IPS-NIHi7 (cell line): ENCODE measurements around the gene KRTAP17-1.
A peak's percentile ranks its signal among the peaks of the same experiment; 100 is the strongest.

Experiments
- DNase-seq: peaks from one replicate; pipeline ENCODE4 v3.0.0; 2012; ENCODE audit warnings: mixed read lengths; ENCODE audit errors: extremely low spot score

The KRTAP17-1 gene

GRCh38 chr17:41333098-41333497 lies 17.6 kb upstream of the KRTAP17-1 start:
- DNase-seq: no peak

GRCh38 chr17:41332239-41332638 lies 16.7 kb upstream of the KRTAP17-1 start:
- DNase-seq: no peak

GRCh38 chr17:41331606-41332005 lies 16.1 kb upstream of the KRTAP17-1 start:
- DNase-seq: no peak

DNA sequence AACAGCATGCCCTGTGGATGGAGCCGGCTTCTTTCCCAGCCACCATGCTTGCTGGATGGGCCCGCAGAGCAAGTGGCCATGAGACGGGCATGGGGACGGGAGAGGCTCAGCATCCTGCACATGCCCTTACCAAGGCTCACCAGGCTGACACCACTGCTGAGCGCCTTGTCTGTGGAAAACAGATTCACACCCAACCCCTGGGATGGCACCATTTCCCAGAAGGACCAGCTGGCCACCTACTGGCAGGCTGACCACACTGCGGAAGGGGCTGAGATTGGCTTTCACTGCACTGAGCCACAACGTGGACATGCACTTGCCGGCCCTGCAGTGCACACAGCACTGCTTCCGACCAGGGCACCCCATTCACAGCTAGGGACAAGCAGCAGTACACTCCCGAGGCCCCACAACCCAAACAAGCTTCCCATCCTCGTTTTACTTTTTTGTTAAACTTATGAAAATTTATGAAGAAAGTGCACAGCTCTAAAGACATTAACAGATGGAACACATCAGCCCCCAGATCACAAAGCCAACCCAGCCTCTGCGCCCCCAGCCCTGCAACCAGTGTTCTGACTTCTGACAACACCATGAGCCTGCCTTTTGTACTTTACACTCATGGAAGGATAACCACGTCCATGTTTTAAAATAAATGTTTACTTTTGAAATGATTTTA lies 13.9 kb upstream of the KRTAP17-1 start:
- peak; percentile 74 for DNase-seq

- DNase-seq: no peak
These were observed 12.7 kb upstream of the KRTAP17-1 start for GRCh38 chr17:41328207-41328606.

DNA sequence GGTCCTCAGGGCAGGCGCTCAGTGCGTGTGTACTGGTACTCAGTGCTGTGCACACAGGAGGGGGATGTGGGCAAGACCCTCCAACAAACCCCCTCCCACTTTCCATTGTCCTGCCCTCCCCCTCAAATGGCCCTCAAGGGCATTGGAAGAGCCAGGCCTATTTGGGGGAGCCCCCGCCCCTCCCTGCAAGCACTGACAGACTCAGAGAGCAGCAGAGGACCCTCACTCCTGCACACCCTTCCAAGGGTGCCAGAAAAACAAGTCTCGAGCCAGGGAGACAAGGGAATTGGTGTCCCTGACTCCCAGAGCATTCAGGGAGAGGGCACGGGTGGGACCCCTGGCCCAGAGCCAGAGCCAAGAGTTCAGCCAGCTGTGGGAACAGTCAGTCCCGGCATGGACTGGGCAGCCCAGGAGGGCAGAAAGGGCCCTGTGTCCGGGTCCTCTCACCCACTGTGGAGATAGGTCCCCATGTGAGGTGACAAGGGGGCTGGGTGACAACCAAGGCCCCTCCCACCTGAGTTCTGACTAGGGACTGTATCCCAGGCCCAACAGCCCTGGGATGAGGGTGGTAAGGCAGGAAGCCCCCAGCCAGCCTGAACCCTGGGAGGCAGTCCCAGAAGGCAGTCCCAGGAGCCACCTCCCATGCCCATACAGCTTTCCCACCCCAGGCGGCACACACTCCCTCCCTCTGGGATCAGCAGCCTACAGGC lies 12.1 kb upstream of the KRTAP17-1 start:
- DNase-seq: no peak

- DNase-seq: no peak
These were observed 10.9 kb upstream of the KRTAP17-1 start for GRCh38 chr17:41326173-41327145.

GRCh38 chr17:41325611-41326010 lies 10.1 kb upstream of the KRTAP17-1 start:
- DNase-seq: no peak

DNA sequence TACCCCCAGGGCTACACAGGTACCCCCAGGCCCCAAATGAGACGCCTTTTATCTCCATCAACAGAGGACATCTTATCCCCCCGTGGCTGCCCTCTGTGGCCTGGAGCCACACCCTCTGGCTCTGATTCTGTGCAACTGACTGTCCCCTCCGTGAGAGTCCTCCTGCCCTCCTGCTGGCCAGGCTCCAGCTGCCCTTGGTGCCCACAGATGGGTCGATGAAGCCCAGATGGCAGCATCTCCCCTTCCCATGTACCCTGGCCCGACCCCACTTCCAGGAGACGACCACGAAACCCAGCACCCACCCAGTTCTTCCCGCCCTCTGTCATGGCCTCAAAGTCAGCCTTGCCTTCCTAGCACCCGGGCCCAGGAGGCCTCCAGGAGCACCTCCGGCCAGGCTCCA lies 9.6 kb upstream of the KRTAP17-1 start:
- DNase-seq: no peak

- DNase-seq: peak; percentile 73
These were observed 8.9 kb upstream of the KRTAP17-1 start for GRCh38 chr17:41324180-41325075.

DNA sequence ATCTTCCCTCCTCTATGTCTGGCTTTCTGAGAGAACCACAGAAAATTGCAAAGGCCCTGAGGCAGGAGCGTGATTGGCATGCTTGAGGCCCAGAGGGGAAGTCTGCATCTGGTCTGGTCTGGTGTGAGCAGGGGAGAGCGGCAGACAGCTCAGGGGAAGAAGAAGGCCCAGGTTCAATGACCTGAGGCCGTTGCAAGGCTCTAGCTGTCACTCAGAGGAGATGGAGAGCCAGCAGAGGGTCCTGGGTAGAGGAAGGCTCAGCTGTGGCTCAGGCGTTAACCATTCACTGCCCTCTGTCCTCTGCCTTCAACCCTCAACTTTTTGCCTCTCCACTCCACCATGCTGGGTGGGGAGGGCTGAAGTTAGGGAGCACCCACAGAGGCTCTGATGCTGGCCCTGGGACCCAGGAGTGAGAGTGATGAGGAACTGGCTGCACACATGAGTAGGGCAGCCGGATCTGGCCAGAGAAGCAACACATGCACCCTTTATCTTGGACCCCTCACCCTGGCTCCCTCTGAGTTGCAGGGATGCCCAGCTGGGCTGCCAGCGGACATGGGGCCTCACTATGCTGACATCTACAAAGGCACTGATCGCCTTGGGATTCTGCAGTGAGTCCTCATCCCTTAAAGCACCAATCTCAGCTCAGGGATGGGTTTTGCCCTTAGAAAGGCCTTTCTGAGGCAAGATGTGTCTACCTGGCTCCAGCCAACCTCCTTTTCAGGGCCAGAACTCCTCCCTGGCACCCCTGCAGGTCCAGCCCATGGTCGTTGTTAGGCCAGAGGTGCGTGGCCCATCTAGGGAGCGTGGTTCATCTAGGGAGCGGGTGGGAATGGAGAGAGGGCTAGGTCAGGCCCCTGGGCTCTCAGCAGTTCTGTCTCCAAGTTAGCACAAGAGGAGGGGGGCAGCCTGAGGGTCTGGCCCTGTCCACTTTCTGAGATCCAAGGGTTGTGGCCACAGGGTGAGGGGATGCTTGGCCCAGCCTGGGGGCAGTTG lies 7.7 kb upstream of the KRTAP17-1 start:
- DNase-seq: no peak

DNA sequence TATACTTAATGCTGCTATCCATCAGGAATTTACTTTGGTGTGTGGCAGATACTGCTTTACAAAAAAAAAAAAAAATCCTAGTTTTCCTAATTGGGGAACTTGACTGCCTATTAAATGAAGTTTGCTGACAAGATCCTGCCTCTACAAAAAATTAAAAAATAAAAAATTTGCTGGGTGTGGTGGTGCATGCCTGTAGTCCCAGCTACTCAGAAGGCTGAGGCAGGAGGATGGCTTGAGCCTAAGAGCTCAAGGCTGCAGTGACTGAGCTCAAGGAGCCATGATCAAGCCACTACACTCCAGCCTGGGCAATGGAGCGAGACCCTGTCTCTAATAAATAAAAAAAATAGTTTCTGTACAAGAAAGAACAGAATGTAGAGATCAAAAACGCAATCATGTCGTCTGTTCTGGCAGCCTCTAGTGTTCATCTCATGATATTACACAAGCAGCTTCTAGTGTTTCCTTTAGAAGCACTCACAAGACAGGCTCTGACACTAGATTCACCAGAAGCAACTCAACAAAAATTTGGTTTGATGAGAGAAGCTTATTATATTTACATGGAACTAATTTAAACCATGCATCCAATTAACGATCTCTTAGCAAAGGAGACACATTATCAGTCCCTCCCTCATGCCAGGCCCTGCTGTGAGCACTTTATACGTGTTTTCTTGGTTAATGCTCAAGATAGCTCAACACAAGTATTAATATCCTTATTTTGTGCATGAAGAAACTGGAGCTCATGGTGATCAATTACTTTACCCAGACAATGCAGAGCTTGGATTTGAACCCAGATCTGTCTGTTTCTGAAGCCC lies 6.8 kb upstream of the KRTAP17-1 start:
- DNase-seq: peak; percentile 49

DNA sequence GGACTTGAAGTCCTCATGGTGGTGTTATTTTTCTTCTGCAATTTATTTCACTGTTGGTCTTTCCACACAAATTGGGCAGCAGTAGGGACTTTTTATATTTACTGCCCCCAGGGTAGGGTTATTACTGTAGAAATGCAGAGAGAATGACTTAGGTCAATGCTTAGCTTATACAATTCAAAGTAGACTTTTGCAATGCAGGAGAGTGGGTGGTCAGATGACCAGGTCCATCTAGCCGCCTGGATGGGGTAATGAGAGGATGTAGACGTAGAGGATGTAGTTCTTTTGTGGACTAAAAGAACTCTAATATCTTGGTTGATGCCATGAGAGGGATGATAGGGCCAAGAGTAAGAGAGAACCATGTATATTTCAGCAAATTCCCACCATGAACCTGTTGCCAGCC lies 2.7 kb upstream of the KRTAP17-1 start:
- no peak for DNase-seq

- no peak for DNase-seq
These were observed 420 bp upstream of the KRTAP17-1 start for GRCh38 chr17:41315814-41316445.

GRCh38 chr17:41311111-41311510 lies 4.4 kb downstream of the KRTAP17-1 start:
- no peak for DNase-seq

DNA sequence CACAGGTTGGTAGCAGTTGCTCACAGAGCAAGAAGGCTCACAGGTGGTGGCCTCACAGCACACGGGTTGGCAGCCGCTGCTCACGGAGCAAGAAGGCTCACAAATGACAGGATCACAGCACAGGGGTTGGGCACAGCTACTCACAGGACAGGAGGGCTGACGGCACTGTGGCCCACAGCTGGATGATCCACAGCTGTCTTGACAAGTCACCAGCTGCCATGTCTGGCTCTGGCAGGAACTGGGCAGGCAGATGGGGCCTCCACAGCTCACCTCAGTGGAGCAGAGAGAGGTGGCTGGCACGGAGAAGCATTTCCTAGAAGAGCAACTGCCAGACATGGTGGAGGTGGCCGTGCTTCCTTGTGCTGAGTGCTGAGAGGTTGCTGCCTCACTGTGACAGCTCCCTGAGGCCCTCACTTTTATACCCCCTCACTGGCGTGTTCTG lies 6.6 kb downstream of the KRTAP17-1 start, which contains the start of gene KRTAP16-1:
Gene KRTAP16-1 (minus strand): TSS at position 392 of the 442 bp plus-strand sequence. CDS start 56 bp downstream, at position 336.
- DNase-seq: no peak

DNA sequence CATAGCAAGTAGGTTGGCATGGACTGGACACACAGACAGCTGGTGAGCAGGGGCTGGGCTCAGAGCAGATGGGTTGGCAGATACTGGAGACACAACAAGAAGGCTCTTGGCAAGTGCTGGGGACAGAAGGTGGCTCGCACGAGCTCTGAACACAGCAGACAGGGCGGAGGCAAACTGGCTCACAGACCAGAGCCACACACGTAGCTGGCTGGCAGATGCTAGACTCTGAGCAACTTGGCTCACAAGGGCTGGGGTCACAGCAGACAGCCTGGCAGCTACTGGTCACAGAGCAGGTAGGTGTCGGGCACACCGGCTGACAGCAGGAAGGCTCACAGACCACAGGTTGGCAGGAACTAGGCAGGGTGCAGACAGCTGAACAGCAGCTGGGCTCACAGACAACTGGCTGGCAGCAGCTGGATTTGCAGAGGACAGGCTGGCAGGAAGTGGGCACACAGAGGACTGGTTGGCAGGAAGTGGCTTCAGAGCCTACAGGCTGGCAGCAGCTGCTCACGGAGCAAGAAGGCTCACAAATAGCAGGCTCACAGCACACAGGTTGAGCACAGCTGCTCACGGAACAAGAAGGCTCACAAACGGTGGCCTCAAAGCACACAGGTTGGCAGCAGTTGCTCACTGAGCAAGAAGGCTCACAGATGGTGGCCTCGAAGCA lies 7.1 kb downstream of the KRTAP17-1 start:
- DNase-seq: no peak

- DNase-seq: no peak
These were observed 7.9 kb downstream of the KRTAP17-1 start for GRCh38 chr17:41307647-41308046.
